NT2/D1 (cell line): ENCODE measurements around the gene C10orf90.

Experiments used
- DNase-seq: peaks from one replicate; pipeline ENCODE4 v3.0.0-alpha.2; 2011; ENCODE audit warnings: low read depth, low spot score
- H3K27me3 ChIP-seq: 2 replicates; pipeline ENCODE4 v1.6.0; 2011; ENCODE audit warnings: mild to moderate bottlenecking; ENCODE audit not compliant: insufficient read length, insufficient read depth
- H3K36me3 ChIP-seq: 2 replicates; pipeline ENCODE4 v1.6.1; 2011; ENCODE audit warnings: mild to moderate bottlenecking, low read length, mixed read lengths; ENCODE audit not compliant: insufficient read depth, insufficient read length
- H3K4me1 ChIP-seq: 2 replicates; pipeline ENCODE4 v1.5.1; 2011; ENCODE audit not compliant: insufficient read depth, insufficient read length
- H3K4me3 ChIP-seq: 2 replicates; pipeline ENCODE4 v1.5.1; 2011; ENCODE audit warnings: low read depth; ENCODE audit not compliant: insufficient read length
- H3K9ac ChIP-seq: 2 replicates; pipeline ENCODE4 v1.6.0; 2011; ENCODE audit warnings: low read depth; ENCODE audit not compliant: insufficient read length
- H3K9me3 ChIP-seq: 2 replicates; pipeline ENCODE4 v1.5.1; 2011; ENCODE audit warnings: mild to moderate bottlenecking, low read length; ENCODE audit not compliant: insufficient read depth
- SUZ12 ChIP-seq: IDR thresholded peaks from 2 replicates; pipeline ENCODE4 v1.6.1; 2011; ENCODE audit not compliant: insufficient read length, insufficient read depth; ENCODE audit errors: extremely low read depth
- YY1 ChIP-seq: IDR thresholded peaks from 2 replicates; pipeline ENCODE4 v1.6.1; 2011; ENCODE audit not compliant: insufficient read length, insufficient read depth
- ZNF274 ChIP-seq: IDR thresholded peaks from 2 replicates; pipeline ENCODE4 v1.6.1; 2011; ENCODE audit warnings: mild to moderate bottlenecking, low read depth, low read length

C10orf90 gene

DNA sequence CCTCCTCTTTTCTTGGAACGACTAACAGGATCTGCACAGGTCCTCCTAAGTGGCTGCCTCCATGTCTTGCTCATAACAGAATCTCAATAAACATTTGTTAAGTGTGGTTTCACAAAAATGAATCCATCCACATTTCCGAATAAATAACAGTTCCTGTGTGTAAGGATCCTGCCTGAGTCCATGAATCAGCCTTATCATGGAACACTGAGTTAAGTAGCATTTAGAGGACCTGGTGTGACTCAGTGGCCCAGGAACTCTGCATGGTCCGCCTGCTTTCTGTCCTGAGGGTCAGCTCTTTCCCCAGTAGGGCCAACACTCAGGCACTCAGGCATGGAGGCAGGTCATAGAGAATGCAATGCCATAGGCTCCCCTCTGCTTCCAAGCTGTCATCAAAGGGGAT lies 15.8 kb upstream of the C10orf90 start:
- no peak for DNase-seq
- TF ChIP-seq YY1 (no peak), ZNF274 (no peak), SUZ12 (no peak)

DNA sequence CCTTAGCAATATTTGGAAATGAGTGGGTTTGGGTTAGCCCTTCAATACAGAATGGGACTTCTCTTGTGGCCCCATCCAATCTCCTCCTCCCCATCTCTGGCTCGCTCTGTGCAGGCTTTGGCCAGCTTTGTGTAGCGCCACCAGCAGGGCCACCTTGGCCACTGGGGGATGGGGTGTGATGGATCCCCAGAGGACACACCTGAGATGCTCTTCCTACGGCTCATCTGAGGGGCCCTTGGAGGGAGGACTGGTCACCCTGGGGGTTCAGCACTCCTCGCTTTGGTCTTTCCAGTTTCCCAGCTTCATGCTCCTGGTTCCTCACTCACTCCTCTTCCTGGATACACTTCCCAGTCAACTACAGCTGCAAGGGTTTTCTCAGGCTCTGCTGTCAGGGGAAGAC lies 15.3 kb upstream of the C10orf90 start:
- Histone ChIP-seq H3K4me3 (no peak overlapping the region), H3K9me3 (no peaks in the 10 kb centered on the region; the same call in 1 of the 2 replicates), H3K4me1 (peaks cover 2% of the 10 kb centered on the region), H3K9ac (no peak overlapping the region), H3K36me3 (no peaks in the 10 kb centered on the region), H3K27me3 (no peaks in the 10 kb centered on the region)
- no peak for DNase-seq
- TF ChIP-seq YY1 (no peak), SUZ12 (no peak), ZNF274 (no peak)

More for the DNA sequence above, 15.8 kb upstream of the C10orf90 start:
- H3K4me3 ChIP-seq: no peak overlapping the region
- H3K4me1 ChIP-seq: peaks cover 2% of the 10 kb centered on the region
- no peaks in the 10 kb centered on the region for H3K27me3 ChIP-seq
- H3K9ac ChIP-seq: no peak overlapping the region
- no peaks in the 10 kb centered on the region for H3K36me3 ChIP-seq
- H3K9me3 ChIP-seq: no peaks in the 10 kb centered on the region; the same call in 1 of the 2 replicates

DNA sequence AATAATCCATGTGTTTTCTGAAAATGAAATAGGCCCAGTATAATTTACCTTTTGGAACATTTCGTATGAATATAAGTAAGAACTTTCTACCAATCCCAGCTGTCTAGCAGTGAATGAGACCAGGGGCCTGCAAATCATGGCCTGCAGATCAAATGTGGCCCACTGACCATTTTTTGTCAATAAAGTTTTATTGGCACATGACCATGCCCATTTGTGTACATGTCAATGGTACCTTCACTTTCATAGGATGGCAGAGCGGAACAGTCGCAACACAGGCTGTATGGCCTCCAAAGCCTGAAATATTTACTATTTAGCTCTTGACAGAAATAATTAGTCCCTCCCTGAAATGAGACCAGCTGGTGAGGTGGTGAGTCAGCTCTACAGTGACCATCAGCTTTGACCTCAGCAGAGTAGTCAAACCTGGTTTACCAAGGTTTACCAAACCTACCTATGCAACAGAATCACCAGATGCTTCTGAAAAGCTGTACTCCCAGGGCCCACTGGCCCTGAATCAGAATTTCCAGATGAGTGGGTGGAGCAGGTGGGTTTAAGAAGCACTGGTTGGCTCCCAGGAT lies 13.8 kb upstream of the C10orf90 start:
- no peak overlapping the region for H3K4me3 ChIP-seq
- no peak for TF ChIP-seq YY1
- TF ChIP-seq ZNF274: no peak
- TF ChIP-seq SUZ12: no peak
- no peak for DNase-seq
- no peaks in the 10 kb centered on the region for H3K27me3 ChIP-seq
- H3K36me3 ChIP-seq: no peaks in the 10 kb centered on the region
- H3K4me1 ChIP-seq: peaks cover 2% of the 10 kb centered on the region
- no peaks in the 10 kb centered on the region for H3K9me3 ChIP-seq
- no peak overlapping the region for H3K9ac ChIP-seq

DNA sequence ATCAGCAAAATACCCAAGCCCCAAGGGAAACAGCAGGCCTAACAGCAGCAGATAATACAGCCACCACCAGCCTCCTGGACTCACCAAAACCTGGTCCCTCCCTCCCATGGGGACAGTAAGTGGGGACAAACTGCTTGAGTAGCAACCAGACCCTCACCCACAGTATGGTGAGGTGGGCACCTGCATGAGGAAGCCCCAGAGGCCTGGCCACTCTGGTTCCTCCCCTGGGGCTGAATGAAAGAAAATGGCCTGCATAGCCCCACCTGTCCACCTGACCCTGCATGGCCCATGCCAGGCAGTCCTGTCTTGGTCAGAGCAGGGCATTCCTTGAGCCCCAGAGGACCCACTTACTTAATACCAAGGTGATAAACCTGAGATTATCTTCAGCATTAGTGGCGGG lies 13.0 kb upstream of the C10orf90 start:
- Histone ChIP-seq H3K27me3 (no peaks in the 10 kb centered on the region), H3K36me3 (no peaks in the 10 kb centered on the region), H3K4me3 (no peak overlapping the region), H3K9ac (no peak overlapping the region), H3K4me1 (peaks cover 2% of the 10 kb centered on the region), H3K9me3 (no peaks in the 10 kb centered on the region)
- no peak for TF ChIP-seq YY1
- TF ChIP-seq SUZ12: no peak
- TF ChIP-seq ZNF274: no peak
- DNase-seq: no peak

DNA sequence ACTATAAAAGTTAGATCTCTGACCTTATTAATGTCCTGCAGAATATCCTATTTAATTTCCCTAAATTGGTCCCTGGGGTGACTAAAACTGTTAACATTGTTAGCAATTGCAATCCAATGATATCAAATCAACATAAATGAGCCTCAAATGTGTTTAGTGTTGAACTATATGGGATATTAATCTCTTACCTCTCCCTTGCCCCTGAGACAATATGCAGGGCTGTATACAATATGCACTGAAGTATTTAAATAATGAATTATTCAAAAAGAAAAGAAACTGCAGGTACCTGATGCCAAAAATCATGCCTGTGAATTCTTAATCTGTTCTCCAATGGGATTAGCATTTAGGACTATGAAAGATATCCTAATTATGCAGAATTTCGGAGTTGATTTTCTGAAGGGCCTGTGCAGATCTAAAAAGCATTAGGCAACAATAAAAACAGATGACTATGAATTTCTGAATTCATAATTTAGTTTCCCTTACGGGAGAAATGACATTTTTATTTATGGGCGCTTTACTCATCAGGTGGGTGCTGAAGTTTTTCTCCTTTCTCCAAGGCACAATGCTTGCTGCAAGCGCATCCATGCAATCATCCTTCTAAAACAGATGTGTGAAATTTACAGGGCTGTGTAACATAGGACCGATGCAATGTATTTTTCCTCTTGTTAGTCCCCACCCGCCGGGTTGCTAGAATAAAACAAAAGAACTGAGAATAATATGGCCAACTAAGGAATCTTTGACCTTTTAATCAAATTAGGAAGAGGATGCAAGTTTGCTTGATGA lies 5.4 kb upstream of the C10orf90 start:
- Histone ChIP-seq H3K27me3 (no peaks in the 10 kb centered on the region), H3K36me3 (no peaks in the 10 kb centered on the region)

DNA sequence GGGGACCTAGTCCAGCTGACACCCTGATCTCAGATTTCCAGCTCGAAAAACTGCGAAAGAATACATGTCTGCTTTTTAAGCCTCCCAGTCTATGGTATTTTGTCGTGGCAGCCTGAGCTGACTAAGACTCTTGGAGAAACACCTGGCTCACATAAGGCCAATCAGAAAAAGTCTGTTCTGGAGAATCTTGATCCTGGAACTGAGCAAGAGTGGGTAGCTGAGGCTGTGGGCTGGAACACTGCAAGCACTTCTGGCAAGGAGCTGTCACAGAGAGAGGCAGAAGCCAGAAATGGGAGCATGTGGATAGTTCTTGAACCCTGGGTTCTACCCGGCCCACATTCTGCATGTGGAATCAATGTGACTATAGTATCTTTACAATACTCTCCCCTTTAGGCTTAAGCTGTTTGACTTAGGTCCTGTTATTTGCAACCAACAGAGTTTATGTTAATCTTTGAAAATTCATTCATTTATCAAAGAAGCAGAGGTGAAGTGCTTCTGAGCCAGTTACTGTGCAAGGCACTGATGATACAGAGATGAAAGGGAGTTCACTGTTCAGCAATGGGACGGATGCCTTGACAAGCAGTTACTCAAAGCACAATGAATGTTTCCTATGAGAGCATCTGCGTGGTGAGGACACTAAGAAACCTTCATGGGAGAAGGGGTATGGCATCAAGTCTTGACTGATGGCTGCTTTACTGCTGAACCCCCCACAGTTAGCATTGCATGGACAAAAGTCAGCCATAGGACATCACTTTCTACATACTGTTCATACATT lies 4.4 kb upstream of the C10orf90 start:
- DNase-seq: no peak
- no peak overlapping the region for H3K9ac ChIP-seq
- TF ChIP-seq SUZ12: no peak
- TF ChIP-seq YY1: no peak
- no peak for TF ChIP-seq ZNF274
- H3K4me3 ChIP-seq: no peak overlapping the region
- no peaks in the 10 kb centered on the region for H3K27me3 ChIP-seq
- no peaks in the 10 kb centered on the region; the same call in 1 of the 2 replicates for H3K9me3 ChIP-seq
- no peaks in the 10 kb centered on the region for H3K4me1 ChIP-seq
- H3K36me3 ChIP-seq: no peaks in the 10 kb centered on the region

More for the DNA sequence above, 5.4 kb upstream of the C10orf90 start:
- Histone ChIP-seq H3K9me3 (no peaks in the 10 kb centered on the region; the same call in 1 of the 2 replicates), H3K4me3 (no peak overlapping the region), H3K4me1 (no peaks in the 10 kb centered on the region), H3K9ac (no peak overlapping the region)
- no peak for DNase-seq
- no peak for TF ChIP-seq ZNF274
- TF ChIP-seq SUZ12: no peak
- TF ChIP-seq YY1: no peak

DNA sequence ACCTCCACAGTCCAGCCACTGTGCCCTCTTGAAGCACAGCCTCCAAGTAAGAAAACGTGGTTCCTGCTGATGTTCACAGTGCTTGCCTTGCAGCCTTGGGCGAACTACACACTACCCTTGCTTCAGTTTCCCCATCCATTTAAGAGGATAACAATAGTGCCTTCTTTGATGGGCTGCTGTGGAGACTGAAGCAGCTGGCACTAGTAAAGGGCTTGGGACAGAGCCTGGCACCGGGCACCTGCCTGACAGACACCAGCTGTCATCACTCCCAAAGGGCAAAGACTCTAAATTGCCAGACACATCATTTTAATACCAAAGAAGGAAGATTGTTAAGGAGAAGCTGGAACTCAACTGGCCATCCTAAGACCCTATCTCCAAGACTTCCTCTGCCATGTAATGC lies 3.1 kb upstream of the C10orf90 start:
- no peaks in the 10 kb centered on the region; the same call in 1 of the 2 replicates for H3K9me3 ChIP-seq
- no peaks in the 10 kb centered on the region for H3K27me3 ChIP-seq
- DNase-seq: no peak
- TF ChIP-seq SUZ12: no peak
- TF ChIP-seq ZNF274: no peak
- TF ChIP-seq YY1: no peak
- H3K4me1 ChIP-seq: no peaks in the 10 kb centered on the region
- no peak overlapping the region for H3K9ac ChIP-seq
- H3K36me3 ChIP-seq: no peaks in the 10 kb centered on the region
- H3K4me3 ChIP-seq: no peak overlapping the region
